IPS-18a (cell line): ENCODE results near the gene TRMU.

ENCODE experiments used
- H3K27ac ChIP-seq: one replicate; pipeline ENCODE4 v1.5.1; 2013; ENCODE audit warnings: low read length
- H3K27me3 ChIP-seq: one replicate; pipeline ENCODE4 v1.6.1; 2013; ENCODE audit warnings: mild to moderate bottlenecking, low read length; ENCODE audit not compliant: control insufficient read depth, insufficient read depth
- H3K36me3 ChIP-seq: one replicate; pipeline ENCODE4 v1.6.1; 2013; ENCODE audit warnings: low read depth, low read length; ENCODE audit not compliant: control insufficient read depth
- H3K4me1 ChIP-seq: one replicate; pipeline ENCODE4 v1.6.1; 2013; ENCODE audit warnings: low read depth, low read length; ENCODE audit not compliant: control insufficient read depth
- H3K4me3 ChIP-seq: one replicate; pipeline ENCODE4 v1.5.1; 2013; ENCODE audit warnings: low read length
- H3K9ac ChIP-seq: one replicate; pipeline ENCODE4 v1.6.1; 2013; ENCODE audit warnings: mild to moderate bottlenecking, low read length, moderate library complexity
- H3K9me3 ChIP-seq: one replicate; pipeline ENCODE4 v1.6.1; 2013; ENCODE audit warnings: low read depth, low read length; ENCODE audit not compliant: control insufficient read depth

Gene TRMU

GRCh38 chr22:46327691-46328465 is 7.6 kb upstream of the TRMU start:
- H3K9me3 ChIP-seq: no peaks in the 10 kb centered on the region
- H3K36me3 ChIP-seq: peaks cover 72% of the 10 kb centered on the region
- no peak overlapping the region for H3K4me3 ChIP-seq
- no peak overlapping the region for H3K9ac ChIP-seq
- H3K27ac ChIP-seq: no peak overlapping the region
- H3K4me1 ChIP-seq: no peaks in the 10 kb centered on the region
- no peaks in the 10 kb centered on the region for H3K27me3 ChIP-seq

GRCh38 chr22:46328797-46329196 is 6.7 kb upstream of the TRMU start:
- H3K36me3 ChIP-seq: peaks cover 75% of the 10 kb centered on the region

GRCh38 chr22:46329616-46330015 is 5.9 kb upstream of the TRMU start:
- H3K36me3 ChIP-seq: peaks cover 72% of the 10 kb centered on the region

More at GRCh38 chr22:46328797-46329196, 6.7 kb upstream of the TRMU start:
- H3K4me3 ChIP-seq: no peak overlapping the region
- no peaks in the 10 kb centered on the region for H3K27me3 ChIP-seq
- no peaks in the 10 kb centered on the region for H3K9me3 ChIP-seq
- H3K9ac ChIP-seq: no peak overlapping the region
- no peak overlapping the region for H3K27ac ChIP-seq
- no peaks in the 10 kb centered on the region for H3K4me1 ChIP-seq

GRCh38 chr22:46330426-46330825 is 5.1 kb upstream of the TRMU start:
- H3K9me3 ChIP-seq: no peaks in the 10 kb centered on the region
- H3K27ac ChIP-seq: no peak overlapping the region
- H3K27me3 ChIP-seq: no peaks in the 10 kb centered on the region
- H3K4me3 ChIP-seq: no peak overlapping the region
- peaks cover 66% of the 10 kb centered on the region for H3K36me3 ChIP-seq
- H3K9ac ChIP-seq: no peak overlapping the region
- no peaks in the 10 kb centered on the region for H3K4me1 ChIP-seq

More at GRCh38 chr22:46329616-46330015, 5.9 kb upstream of the TRMU start:
- no peak overlapping the region for H3K27ac ChIP-seq
- H3K27me3 ChIP-seq: no peaks in the 10 kb centered on the region
- H3K4me1 ChIP-seq: no peaks in the 10 kb centered on the region
- H3K9me3 ChIP-seq: no peaks in the 10 kb centered on the region
- H3K9ac ChIP-seq: no peak overlapping the region
- H3K4me3 ChIP-seq: no peak overlapping the region

- no peaks in the 10 kb centered on the region for H3K27me3 ChIP-seq
- H3K9ac ChIP-seq: no peak overlapping the region
- peaks cover 56% of the 10 kb centered on the region for H3K36me3 ChIP-seq
- no peak overlapping the region for H3K27ac ChIP-seq
- no peak overlapping the region for H3K4me3 ChIP-seq
- no peaks in the 10 kb centered on the region for H3K4me1 ChIP-seq
- H3K9me3 ChIP-seq: no peaks in the 10 kb centered on the region
Measured at GRCh38 chr22:46331496-46331895, 4.0 kb upstream of the TRMU start.

- H3K9me3 ChIP-seq: no peaks in the 10 kb centered on the region
- H3K4me1 ChIP-seq: no peaks in the 10 kb centered on the region
- no peaks in the 10 kb centered on the region for H3K27me3 ChIP-seq
- H3K27ac ChIP-seq: no peak overlapping the region
- peaks cover 50% of the 10 kb centered on the region for H3K36me3 ChIP-seq
- peak overlapping the region; percentile 86 for H3K4me3 ChIP-seq
- peak overlapping the region; percentile 77 for H3K9ac ChIP-seq
Measured at GRCh38 chr22:46336119-46337078, 885 bp downstream of the TRMU start.

- Histone ChIP-seq H3K36me3 (peaks cover 50% of the 10 kb centered on the region), H3K27ac (no peak overlapping the region), H3K27me3 (no peaks in the 10 kb centered on the region), H3K4me3 (no peak overlapping the region), H3K9me3 (no peaks in the 10 kb centered on the region), H3K9ac (no peak overlapping the region), H3K4me1 (no peaks in the 10 kb centered on the region)
Measured at GRCh38 chr22:46337870-46338269, 2.4 kb downstream of the TRMU start.

- Histone ChIP-seq H3K27ac (no peak overlapping the region), H3K36me3 (peaks cover 50% of the 10 kb centered on the region), H3K9me3 (no peaks in the 10 kb centered on the region), H3K9ac (no peak overlapping the region), H3K27me3 (no peaks in the 10 kb centered on the region), H3K4me3 (no peak overlapping the region), H3K4me1 (no peaks in the 10 kb centered on the region)
Measured at GRCh38 chr22:46338636-46339035, 3.1 kb downstream of the TRMU start.

GRCh38 chr22:46339956-46340355 is 4.4 kb downstream of the TRMU start:
- no peaks in the 10 kb centered on the region for H3K9me3 ChIP-seq
- peaks cover 63% of the 10 kb centered on the region for H3K36me3 ChIP-seq
- H3K4me3 ChIP-seq: no peak overlapping the region
- H3K27me3 ChIP-seq: no peaks in the 10 kb centered on the region
- no peak overlapping the region for H3K9ac ChIP-seq
- no peaks in the 10 kb centered on the region for H3K4me1 ChIP-seq
- no peak overlapping the region for H3K27ac ChIP-seq

- Histone ChIP-seq H3K36me3 (peaks cover 68% of the 10 kb centered on the region), H3K27ac (no peak overlapping the region), H3K27me3 (no peaks in the 10 kb centered on the region), H3K4me3 (no peak overlapping the region), H3K9me3 (no peaks in the 10 kb centered on the region), H3K9ac (no peak overlapping the region), H3K4me1 (no peaks in the 10 kb centered on the region)
Measured at GRCh38 chr22:46340676-46341075, 5.2 kb downstream of the TRMU start.

GRCh38 chr22:46346680-46347405 is 11.3 kb downstream of the TRMU start:
- H3K27ac ChIP-seq: no peak overlapping the region
- H3K36me3 ChIP-seq: peaks cover 80% of the 10 kb centered on the region
- H3K27me3 ChIP-seq: no peaks in the 10 kb centered on the region
- H3K9ac ChIP-seq: no peak overlapping the region
- H3K9me3 ChIP-seq: no peaks in the 10 kb centered on the region
- no peak overlapping the region for H3K4me3 ChIP-seq
- no peaks in the 10 kb centered on the region for H3K4me1 ChIP-seq
